Prostate gland (tissue), 2 donors: Measurements from ENCODE around the gene NQO1.

Source experiments
- POLR2AphosphoS5 ChIP-seq: sonication (generic); formaldehyde crosslinking; IDR thresholded peaks from one replicate; pipeline ENCODE4 v1.6.1; 2017; ENCODE audit warnings: antibody characterized with exemption
- TF ChIP-seq, protein P1 (sequence below), 4 experiments: fragments of 200-600 bp in 2 of 4; fragments of 450-650 bp in 2 of 4; sonication (generic) in 2 of 4; IDR thresholded peaks; 1 replicate in 3 of 4; 2 replicates in 1 of 4; pipeline ENCODE4 v1.5.1; 2016 to 2019; ENCODE audit warnings: antibody characterized with exemption in 4 of 4, mild to moderate bottlenecking in 2 of 4, moderate library complexity in 2 of 4

DNA sequence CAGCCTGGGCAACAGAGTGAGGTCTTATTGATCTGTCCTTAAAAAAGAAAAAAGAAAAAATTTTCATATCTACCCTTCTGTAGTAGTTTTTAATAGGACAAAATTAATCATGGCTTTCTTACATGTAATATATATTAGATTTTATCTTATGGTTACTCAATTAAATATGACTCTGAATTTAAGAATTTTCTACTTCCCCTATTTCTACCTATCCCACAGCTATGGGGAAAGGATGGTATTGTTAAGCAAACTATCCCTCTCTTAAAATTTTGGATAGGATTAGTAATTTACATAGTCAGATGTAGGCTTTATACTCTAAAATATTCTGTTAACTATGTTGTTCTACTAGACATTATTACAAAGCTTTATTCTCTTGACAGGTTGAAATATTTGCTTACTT is 62.5 kb downstream of the NQO1 start:
- TF ChIP-seq POLR2AphosphoS5 = no peak
- TF ChIP-seq, protein P1, sequence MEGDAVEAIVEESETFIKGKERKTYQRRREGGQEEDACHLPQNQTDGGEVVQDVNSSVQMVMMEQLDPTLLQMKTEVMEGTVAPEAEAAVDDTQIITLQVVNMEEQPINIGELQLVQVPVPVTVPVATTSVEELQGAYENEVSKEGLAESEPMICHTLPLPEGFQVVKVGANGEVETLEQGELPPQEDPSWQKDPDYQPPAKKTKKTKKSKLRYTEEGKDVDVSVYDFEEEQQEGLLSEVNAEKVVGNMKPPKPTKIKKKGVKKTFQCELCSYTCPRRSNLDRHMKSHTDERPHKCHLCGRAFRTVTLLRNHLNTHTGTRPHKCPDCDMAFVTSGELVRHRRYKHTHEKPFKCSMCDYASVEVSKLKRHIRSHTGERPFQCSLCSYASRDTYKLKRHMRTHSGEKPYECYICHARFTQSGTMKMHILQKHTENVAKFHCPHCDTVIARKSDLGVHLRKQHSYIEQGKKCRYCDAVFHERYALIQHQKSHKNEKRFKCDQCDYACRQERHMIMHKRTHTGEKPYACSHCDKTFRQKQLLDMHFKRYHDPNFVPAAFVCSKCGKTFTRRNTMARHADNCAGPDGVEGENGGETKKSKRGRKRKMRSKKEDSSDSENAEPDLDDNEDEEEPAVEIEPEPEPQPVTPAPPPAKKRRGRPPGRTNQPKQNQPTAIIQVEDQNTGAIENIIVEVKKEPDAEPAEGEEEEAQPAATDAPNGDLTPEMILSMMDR (IDR thresholded peaks at IDR 0.05) = no peak
